EL (cell line): ENCODE results near the gene RAB5B.
A peak's percentile ranks its signal among the peaks of the same experiment; 100 is the strongest.

ENCODE experiments used
- DNase-seq: peaks from one replicate; pipeline ENCODE4 v3.0.0-alpha.2; 2016

RAB5B gene

GRCh38 chr12:55973599-55974307 lies at the start of gene RAB5B:
RAB5B (plus strand) TSS chr12:55974078; CDS start chr12:55986961, 12,883 bp downstream.
- DNase-seq, result peak; percentile 100

- DNase-seq, result no peak
Measured at GRCh38 chr12:55925371-55925770, 48.5 kb upstream of the RAB5B start.

- no peak for DNase-seq
Measured at GRCh38 chr12:55925870-55926737, 47.8 kb upstream of the RAB5B start.

- DNase-seq, result peak; percentile 95
Measured at GRCh38 chr12:55926738-55927587, 46.9 kb upstream of the RAB5B start.

GRCh38 chr12:55927588-55928502 lies 46.0 kb upstream of the RAB5B start, which contains the start of gene PYM1:
PYM1 (minus strand) TSS chr12:55927894; CDS start chr12:55927761, 133 bp downstream.
- peak; percentile 72 for DNase-seq

- DNase-seq, result no peak
Measured at GRCh38 chr12:55929306-55929791, 44.5 kb upstream of the RAB5B start.

- DNase-seq, result peak; percentile 67
Measured at GRCh38 chr12:55930771-55931316, 43.0 kb upstream of the RAB5B start, which contains the start of gene DGKA. DGKA (plus strand) TSS chr12:55931162; CDS start chr12:55936504, 5,342 bp downstream.

- DNase-seq, result no peak
Measured at GRCh38 chr12:55931317-55931779, 42.5 kb upstream of the RAB5B start.

GRCh38 chr12:55931780-55932550 lies 41.9 kb upstream of the RAB5B start:
- DNase-seq, result peak; percentile 44

- DNase-seq, result no peak
Measured at GRCh38 chr12:55932551-55932910, 41.3 kb upstream of the RAB5B start.

GRCh38 chr12:55933169-55933798 lies 40.6 kb upstream of the RAB5B start:
- peak; percentile 75 for DNase-seq

GRCh38 chr12:55933799-55934742 lies 39.8 kb upstream of the RAB5B start:
- DNase-seq, result no peak

- no peak for DNase-seq
Measured at GRCh38 chr12:55934773-55935172, 39.1 kb upstream of the RAB5B start.

- no peak for DNase-seq
Measured at GRCh38 chr12:55935738-55936151, 38.1 kb upstream of the RAB5B start.

- DNase-seq, result no peak
Measured at GRCh38 chr12:55937981-55938380, 35.9 kb upstream of the RAB5B start.

GRCh38 chr12:55938826-55939501 lies 34.9 kb upstream of the RAB5B start:
- DNase-seq, result no peak

- peak; percentile 83 for DNase-seq
Measured at GRCh38 chr12:55940065-55940732, 33.7 kb upstream of the RAB5B start.
